ENCODE results near the gene HDAC11.
"Not testable (repeated sequence)": the region's sequence is repeated elsewhere in the genome, so short reads cannot be mapped to it uniquely, and the experiment has no call there.

Gene HDAC11

DNA sequence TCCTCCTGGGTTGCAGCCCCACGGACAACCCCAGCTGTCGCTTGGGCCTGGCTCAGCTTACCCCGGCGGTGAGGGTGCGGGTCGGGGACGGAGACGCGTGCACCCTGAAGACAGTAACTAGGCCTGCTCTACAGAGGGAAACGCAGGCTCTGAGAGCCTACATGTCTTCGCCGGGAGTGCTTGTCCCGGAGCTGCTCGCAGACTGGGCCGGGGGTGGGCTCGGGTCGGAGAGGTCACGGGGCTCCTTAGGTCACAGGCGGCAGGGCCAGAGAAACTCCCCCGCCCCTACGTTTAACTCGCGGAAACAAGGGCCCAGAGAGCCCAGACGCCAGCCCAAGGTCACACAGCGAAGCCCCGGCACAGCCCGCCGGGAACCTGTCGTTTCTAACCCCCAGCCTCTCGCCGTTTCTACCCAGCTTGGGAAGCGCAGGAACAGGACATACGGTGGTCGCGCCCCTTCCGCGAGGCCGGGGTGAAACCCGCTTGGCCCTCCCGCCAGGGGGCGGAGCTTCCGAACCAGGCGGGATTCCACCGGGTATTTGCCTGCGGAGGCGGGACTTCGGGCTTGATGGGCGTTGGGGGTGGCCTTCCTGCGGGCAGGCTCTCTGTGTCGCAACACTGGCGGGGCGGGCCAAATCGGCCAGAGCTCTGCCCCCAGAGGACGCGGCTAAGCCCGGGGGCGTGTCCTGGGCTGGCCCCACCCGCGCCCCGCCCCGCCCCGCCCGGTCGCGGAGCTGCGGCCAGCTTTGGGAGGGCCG is at the start of gene HDAC11:
Gene HDAC11 (plus strand): TSS at position 725 of the 758 bp plus-strand sequence. CDS start 42 bp downstream, outside the sequence.
- DNase-seq (ENCODE audit: low read depth) = peak; percentile 97
- H3K4me3 ChIP-seq (replicated peaks; ENCODE audit: low read depth, low read length) = peak within 1 kb of the TSS; percentile 60
- TF ChIP-seq CTCF (IDR thresholded peaks at IDR 0.05; ENCODE audit: low read length, missing control alignments) = no peak

GRCh38 chr3:13430411-13430875 is 49.7 kb upstream of the HDAC11 start:
- not testable (repeated sequence) for H3K4me3 ChIP-seq (replicated peaks; ENCODE audit: low read depth, low read length); DNase-seq (ENCODE audit: low read depth)

GRCh38 chr3:13432093-13432492 is 48.0 kb upstream of the HDAC11 start:
- no peak overlapping the region for H3K4me3 ChIP-seq (replicated peaks; ENCODE audit: low read depth, low read length)
- TF ChIP-seq CTCF (IDR thresholded peaks at IDR 0.05; ENCODE audit: low read length, missing control alignments) = no peak
- no peak for DNase-seq (ENCODE audit: low read depth)

DNA sequence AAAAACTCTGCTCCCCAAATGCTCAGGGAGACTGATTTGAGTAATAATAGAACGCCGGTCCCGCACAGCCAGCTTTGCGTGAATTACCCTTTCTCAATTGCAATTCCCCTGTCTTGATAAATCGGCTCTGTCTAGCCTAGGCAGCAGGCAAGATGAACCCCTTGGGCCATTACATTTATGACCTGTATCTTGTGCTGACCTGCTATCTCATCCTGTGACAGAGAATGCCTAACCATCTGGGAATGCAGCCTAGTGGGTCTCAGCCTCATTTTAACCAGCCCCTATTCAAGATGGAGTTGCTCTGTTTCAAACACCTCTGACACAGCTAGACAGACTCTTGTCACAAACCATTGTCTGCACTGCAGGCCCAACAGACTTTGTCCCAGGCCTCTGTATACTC is 46.2 kb upstream of the HDAC11 start:
- no peak for DNase-seq (ENCODE audit: low read depth)
- H3K4me3 ChIP-seq (replicated peaks; ENCODE audit: low read depth, low read length) = no peak overlapping the region
- TF ChIP-seq CTCF (IDR thresholded peaks at IDR 0.05; ENCODE audit: low read length, missing control alignments) = no peak

DNA sequence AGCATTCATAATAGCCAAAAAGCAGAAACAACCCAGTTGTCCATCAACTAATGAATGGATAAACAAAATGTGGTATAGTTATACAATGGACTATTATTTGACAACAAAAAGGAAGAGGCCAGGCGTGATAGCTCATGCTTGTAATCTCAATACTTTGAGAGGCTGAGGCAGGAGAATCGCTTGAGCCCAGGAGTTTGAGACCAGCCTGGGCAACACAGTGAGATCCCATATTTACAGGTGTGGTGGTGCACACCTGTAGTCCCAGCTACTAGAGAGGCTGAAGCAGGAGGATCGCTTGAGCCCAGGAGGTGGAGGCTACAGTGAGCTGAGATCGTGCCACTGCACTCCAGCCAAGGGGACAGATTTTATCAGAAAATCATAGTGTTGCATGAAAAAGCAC is 43.9 kb upstream of the HDAC11 start:
- DNase-seq (ENCODE audit: low read depth); H3K4me3 ChIP-seq (replicated peaks; ENCODE audit: low read depth, low read length): not testable (repeated sequence)

DNA sequence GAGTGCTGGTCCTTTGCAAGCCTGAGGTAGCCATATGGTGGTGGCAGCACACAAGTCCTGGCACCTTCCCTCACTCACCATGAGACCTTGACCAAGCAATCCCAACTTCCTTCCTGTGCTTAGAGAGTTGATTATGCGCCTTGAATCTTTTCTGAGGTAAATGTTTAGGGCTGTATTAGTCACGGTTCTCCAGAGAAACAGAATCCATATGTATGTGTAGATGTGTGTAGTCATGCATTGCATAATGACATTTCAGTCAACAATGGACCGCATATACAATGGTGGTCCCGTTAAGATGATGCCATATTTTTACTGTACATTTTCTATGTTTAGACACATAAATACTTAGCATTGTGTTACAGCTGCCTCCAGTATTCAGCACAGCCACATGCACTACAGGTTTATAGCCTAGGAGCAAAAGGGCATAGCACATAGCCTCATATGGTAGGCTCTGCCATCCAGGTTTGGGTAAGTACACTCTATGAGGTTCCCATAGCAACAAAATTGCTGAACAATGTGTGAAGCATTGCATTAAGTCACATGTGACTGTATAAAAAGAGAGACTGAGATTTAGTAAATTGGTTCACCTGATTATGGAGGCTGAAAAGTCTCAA is 39.8 kb upstream of the HDAC11 start:
- no peak for TF ChIP-seq CTCF (IDR thresholded peaks at IDR 0.05; ENCODE audit: low read length, missing control alignments)
- H3K4me3 ChIP-seq (replicated peaks; ENCODE audit: low read depth, low read length) = no peak overlapping the region
- no peak for DNase-seq (ENCODE audit: low read depth)

DNA sequence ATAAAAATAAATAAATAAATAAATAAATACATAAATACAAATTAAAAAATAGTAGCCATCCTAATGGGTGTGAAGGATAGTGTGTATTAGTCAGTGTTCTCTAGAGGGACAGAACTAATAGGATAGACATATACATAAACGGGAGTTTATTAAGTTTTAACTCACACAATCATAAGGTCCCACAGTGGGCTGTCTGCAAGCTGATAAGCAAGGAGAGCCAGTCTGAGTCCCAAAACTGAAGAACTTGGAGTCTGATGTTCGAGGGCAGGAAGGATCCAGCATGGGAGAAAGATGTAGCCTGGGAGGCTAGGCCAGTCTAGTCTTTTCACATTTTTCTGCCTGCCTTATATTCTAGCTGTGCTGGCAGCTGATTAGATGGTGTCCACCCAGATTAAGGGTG is 37.2 kb upstream of the HDAC11 start:
- not testable (repeated sequence) for DNase-seq (ENCODE audit: low read depth); H3K4me3 ChIP-seq (replicated peaks; ENCODE audit: low read depth, low read length)

- peak overlapping the region; percentile 65 for H3K4me3 ChIP-seq (replicated peaks; ENCODE audit: low read depth, low read length)
- DNase-seq (ENCODE audit: low read depth) = no peak
- TF ChIP-seq CTCF (IDR thresholded peaks at IDR 0.05; ENCODE audit: low read length, missing control alignments) = no peak
Measured at GRCh38 chr3:13451301-13451673, 28.8 kb upstream of the HDAC11 start.
